Thymus (tissue), 11 donors: Measurements from ENCODE around the gene ACD. TPM values are rescaled to one million over a fixed set of nuclear protein-coding genes. Genes with fewer than 3 reads are reported as not detected.

ENCODE experiments used
- DNase-seq, 9 donors: peaks; one replicate each; pipeline ENCODE4 v3.0.0-alpha.2; 2013; ENCODE audit warnings: low spot score in 9 of 9, low read depth in 6 of 9, missing footprints in 1 of 9
- H3K27ac ChIP-seq, 2 donors: one replicate each; pipeline ENCODE4 v1.5.1; 2013; ENCODE audit warnings: control low read depth in 1 of 2, low read depth in 1 of 2, low read length in 1 of 2, mild to moderate bottlenecking in 1 of 2, moderate library complexity in 1 of 2
- H3K27me3 ChIP-seq, 2 donors: one replicate each; pipeline ENCODE4 v1.5.1; 2013; ENCODE audit warnings: low read length in 1 of 2; ENCODE audit not compliant: control insufficient read depth in 2 of 2, insufficient read depth in 1 of 2
- H3K36me3 ChIP-seq, 2 donors: one replicate each; pipeline ENCODE4 v1.5.1; 2013; ENCODE audit warnings: low read length in 1 of 2, mild to moderate bottlenecking in 1 of 2, moderate library complexity in 1 of 2; ENCODE audit not compliant: control insufficient read depth in 2 of 2, insufficient read depth in 2 of 2
- H3K4me1 ChIP-seq, 2 donors: one replicate each; pipeline ENCODE4 v1.5.1; 2013; ENCODE audit warnings: low read length in 2 of 2; ENCODE audit not compliant: control insufficient read depth in 2 of 2, insufficient read depth in 2 of 2
- H3K4me3 ChIP-seq, 2 donors: one replicate each; pipeline ENCODE4 v1.5.1; 2013; ENCODE audit warnings: low read length in 2 of 2, control low read depth in 1 of 2, mild to moderate bottlenecking in 1 of 2
- H3K9me3 ChIP-seq, 2 donors: one replicate each; pipeline ENCODE4 v1.5.1; 2013; ENCODE audit warnings: low read length in 1 of 2, mild to moderate bottlenecking in 1 of 2; ENCODE audit not compliant: control insufficient read depth in 2 of 2, insufficient read depth in 1 of 2
- WGBS: extraction: QIAGEN DNeasy Blood & Tissue Kit; methylation state at CpG from one replicate; pipeline ENCODE4 v1.1.7; 2013; 5-methylcytosine and 5-hydroxymethylcytosine counted together
- polyA plus RNA-seq: library from polyadenylated mRNA; stranded (reverse); fragments of 200-250 nt; gene quantifications from one replicate; pipeline ENCODE4 v1.2.3, GENCODE V29; 2013
- total RNA-seq: library from RNA; stranded (reverse); fragments of 120-200 nt; gene quantifications from one replicate; pipeline ENCODE4 v1.2.4, GENCODE V29; 2013
- donor health status: healthy.

The ACD gene
- total and polyA plus RNA-seq, 2 donors: 15.3 to 23.4 TPM

DNA sequence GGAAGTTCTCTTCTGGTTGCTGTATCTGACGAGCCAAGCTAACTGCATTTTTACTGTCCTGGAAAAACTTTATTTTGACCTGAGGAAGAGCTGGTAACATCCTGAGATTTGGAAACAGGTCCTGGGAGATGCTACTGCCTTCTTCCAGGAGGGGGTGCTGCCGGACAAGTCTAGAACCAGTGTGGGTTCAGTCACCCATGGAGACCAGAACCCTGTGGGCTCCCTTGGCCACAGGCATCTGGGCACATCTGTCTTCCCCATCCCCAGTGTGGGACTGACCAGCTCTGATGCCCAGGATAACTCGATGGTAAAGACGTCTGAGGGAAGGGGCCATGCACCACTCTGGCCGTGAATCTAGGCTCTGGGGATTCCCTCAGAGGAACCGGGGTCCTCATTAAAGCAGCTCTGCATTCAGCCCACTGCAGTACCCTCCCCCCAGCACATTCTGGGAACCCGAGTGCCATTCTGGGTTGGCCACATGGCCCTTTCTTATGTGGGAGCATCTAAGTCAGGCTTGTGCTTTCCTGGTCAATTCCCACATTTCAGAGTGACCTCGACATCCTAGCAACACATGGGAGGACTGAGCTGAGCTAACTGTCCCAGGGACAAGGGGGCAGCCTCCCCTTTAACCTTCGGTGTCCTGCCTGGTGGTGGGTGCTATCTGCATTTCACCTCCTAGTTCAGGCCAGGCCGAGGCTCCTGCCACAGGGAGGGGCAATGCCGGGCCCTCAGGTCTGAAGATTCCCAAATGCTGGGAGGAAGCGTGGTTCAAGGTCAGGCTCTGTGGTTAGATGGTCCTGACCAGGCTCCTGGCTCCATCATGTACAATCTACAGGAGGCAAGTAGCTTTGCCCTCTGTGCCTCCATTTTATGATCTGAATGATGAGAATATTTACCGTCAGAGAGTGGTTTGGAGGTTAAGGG lies 12.9 kb upstream of the ACD start:
- H3K4me3 ChIP-seq: no peak overlapping the region
- H3K9me3 ChIP-seq: no peaks in the 10 kb centered on the region
- peak in 4 of 9 donors; percentile 29 to 63 (median 44) for DNase-seq
- peaks cover 3 to 10% of the 10 kb centered on the region in 2 donors for H3K4me1 ChIP-seq
- no peaks in the 10 kb centered on the region for H3K27me3 ChIP-seq
- peaks cover 10 to 16% of the 10 kb centered on the region in 2 donors for H3K36me3 ChIP-seq
- H3K27ac ChIP-seq: no peak overlapping the region
- WGBS: 81% methylated on average over 13 of the region's 13 CpGs

DNA sequence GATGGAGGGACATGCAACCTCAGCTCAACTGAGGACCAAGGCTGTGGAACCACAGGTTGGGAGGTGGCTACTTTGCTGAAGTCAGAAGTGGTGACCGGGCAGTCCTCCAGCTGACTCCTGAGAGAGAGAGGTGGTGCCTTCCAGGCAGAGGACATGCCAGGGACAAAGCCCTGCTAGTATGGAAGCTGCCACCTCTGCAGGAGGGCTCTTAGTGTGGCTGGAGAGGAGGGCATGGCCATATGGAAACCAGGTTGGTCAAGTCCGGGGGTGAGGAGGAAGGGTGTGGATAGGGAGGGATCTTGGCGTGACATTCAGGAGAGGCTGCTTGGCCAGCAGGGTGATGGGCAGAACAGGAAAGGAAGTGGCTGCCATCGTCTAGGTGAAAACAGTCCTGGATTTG lies 12.2 kb upstream of the ACD start:
- no peak for DNase-seq
- WGBS: 79% methylated on average over 4 of the region's 4 CpGs
- Histone ChIP-seq H3K36me3 (peaks cover 7 to 12% of the 10 kb centered on the region in 2 donors), H3K4me3 (no peak overlapping the region), H3K27me3 (no peaks in the 10 kb centered on the region), H3K4me1 (peaks cover 7 to 16% of the 10 kb centered on the region in 2 donors), H3K9me3 (no peaks in the 10 kb centered on the region), H3K27ac (no peak overlapping the region)

DNA sequence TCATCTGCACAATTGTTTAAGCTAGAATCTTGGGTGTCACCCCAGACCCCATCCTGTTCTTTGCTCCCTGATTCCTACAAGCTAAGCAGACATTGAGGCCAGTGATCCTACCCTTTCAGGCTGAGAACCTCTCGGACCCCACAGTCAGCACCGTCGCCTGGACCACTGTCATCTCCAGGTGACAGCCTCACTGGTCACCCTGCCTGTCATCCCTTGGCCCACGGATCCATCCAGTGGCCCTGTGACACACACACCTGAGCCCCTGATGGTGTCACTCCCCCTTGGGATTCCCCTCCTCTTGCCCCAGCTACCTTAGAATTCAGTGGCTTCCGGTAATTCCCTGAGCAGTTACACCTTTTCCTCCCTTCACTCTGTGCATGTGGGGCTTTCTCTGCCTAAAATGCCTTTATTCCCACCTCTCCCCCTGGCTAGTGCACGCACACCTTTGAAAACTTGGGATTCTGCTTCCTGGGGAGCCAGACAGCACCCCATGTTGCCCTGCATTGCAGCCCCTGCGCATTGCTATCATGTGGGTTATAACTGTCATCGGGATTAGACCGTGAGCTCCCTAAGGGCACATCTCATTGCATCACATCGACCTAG lies 9.5 kb upstream of the ACD start:
- Histone ChIP-seq H3K36me3 (peaks cover 0 to 1% of the 10 kb centered on the region in 2 donors), H3K4me1 (peaks cover 19 to 30% of the 10 kb centered on the region in 2 donors), H3K9me3 (no peaks in the 10 kb centered on the region), H3K27ac (no peak overlapping the region), H3K4me3 (no peak overlapping the region), H3K27me3 (peaks cover 0 to 5% of the 10 kb centered on the region in 2 donors)
- WGBS: 97% methylated on average over 10 of the region's 10 CpGs
- no peak for DNase-seq

DNA sequence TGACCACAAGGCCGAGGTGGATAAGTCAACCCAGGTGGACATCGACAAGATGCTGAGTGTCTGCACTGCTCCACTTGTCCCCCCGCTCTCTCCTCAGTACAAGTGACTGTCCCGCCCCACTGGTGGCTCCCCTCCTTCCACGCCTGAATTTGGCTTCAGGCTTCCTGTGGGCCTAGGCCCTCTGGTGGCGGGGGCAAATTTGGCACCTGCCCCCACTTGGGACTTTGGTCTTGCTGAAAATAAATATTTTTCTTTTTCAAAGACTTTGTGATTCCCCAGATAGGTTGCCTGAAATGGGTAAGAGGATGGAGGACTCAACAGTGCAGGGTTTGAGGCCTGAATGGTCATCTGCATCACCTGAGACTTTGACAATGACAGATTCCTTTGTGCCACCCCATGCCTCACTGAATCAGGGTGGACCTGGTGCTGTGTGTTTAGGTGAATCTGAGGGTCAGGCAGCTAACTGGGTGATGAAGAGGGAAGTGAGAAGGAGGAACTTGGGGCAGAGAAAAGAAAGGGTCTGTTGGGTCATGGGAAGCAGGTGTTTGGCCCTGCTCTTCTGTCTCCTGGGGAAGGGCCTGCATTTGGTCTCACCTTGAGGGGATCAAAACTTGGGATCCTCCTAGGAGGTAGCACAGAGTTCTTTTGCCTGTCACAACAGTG lies 8.6 kb upstream of the ACD start:
- no peak overlapping the region for H3K4me3 ChIP-seq
- H3K9me3 ChIP-seq: no peaks in the 10 kb centered on the region
- no peaks in the 10 kb centered on the region for H3K36me3 ChIP-seq
- H3K27ac ChIP-seq: no peak overlapping the region
- peaks cover 19 to 28% of the 10 kb centered on the region in 2 donors for H3K4me1 ChIP-seq
- 94% methylated on average over 6 of the region's 6 CpGs for WGBS
- peak in 1 of 9 donors; percentile 37 for DNase-seq
- peaks cover 0 to 5% of the 10 kb centered on the region in 2 donors for H3K27me3 ChIP-seq

DNA sequence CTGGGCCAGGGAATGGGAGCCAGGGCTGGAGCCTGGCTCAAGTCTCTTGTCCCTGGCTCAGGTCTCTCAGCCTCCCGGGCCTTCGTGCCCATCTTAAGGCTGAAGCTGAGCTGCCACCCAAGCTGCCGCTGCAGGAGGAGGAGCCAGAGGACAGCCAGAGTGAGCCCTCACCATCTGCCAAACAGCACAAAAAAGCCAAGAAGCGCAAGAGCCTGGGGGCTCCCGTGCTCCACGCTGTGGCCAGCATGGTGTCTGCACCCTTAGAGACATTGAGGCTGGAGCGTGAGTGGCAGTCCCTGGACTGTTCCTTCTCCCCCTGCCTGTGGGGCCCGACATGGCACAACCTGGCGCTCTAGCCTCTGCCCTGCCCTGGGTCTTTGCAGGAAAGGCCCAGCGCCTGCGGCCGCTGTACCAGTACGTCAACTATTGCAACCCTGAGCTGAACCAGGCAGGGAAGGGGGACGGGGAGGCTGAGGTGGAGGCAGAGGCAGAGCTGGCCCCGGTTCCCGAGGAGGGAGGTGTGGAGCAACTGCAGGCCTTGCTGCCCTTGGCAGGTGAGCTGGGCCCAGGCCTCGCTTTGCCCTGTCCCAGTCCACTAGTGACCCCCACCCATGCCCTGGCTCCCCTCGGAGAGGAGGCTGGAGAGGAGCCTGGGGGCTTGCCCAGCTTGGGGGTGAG lies 7.9 kb upstream of the ACD start:
- Histone ChIP-seq H3K4me1 (peaks cover 19 to 26% of the 10 kb centered on the region in 2 donors), H3K36me3 (peaks cover under 1 to 3% of the 10 kb centered on the region in 2 donors), H3K4me3 (peak overlapping the region; percentile 58 to 90), H3K27ac (peak overlapping the region; percentile 56 to 80), H3K9me3 (no peaks in the 10 kb centered on the region), H3K27me3 (peaks cover 0 to 5% of the 10 kb centered on the region in 2 donors)
- WGBS: 28% methylated on average over 18 of the region's 18 CpGs
- DNase-seq: peak; percentile 75 to 95 (median 83)

DNA sequence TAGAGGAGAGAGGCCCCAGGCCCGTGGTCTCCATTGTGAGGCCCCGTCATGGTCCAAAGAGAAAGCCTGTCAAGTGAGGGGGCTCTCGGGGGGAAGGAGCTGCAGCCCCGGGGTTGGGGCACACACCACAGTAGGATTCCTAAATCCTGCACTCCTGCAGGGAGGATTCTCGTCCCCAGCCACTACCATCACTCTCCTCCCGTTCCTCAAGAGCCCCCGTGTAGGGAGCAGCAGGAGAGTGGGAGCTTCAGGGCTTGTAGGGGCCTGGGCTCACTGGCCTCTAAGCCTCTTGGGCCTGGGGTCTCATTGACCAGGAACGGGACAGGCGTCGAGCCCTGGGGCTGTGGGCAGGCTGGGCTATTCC lies 7.4 kb upstream of the ACD start:
- Histone ChIP-seq H3K27me3 (peaks cover 0 to 5% of the 10 kb centered on the region in 2 donors), H3K4me3 (peak overlapping the region; percentile 58 to 90), H3K9me3 (no peaks in the 10 kb centered on the region), H3K4me1 (peaks cover 19 to 25% of the 10 kb centered on the region in 2 donors), H3K36me3 (peaks cover 6 to 8% of the 10 kb centered on the region in 2 donors), H3K27ac (peak overlapping the region; percentile 56 to 80)
- WGBS: 50% methylated on average over 10 of the region's 10 CpGs
- no peak for DNase-seq

DNA sequence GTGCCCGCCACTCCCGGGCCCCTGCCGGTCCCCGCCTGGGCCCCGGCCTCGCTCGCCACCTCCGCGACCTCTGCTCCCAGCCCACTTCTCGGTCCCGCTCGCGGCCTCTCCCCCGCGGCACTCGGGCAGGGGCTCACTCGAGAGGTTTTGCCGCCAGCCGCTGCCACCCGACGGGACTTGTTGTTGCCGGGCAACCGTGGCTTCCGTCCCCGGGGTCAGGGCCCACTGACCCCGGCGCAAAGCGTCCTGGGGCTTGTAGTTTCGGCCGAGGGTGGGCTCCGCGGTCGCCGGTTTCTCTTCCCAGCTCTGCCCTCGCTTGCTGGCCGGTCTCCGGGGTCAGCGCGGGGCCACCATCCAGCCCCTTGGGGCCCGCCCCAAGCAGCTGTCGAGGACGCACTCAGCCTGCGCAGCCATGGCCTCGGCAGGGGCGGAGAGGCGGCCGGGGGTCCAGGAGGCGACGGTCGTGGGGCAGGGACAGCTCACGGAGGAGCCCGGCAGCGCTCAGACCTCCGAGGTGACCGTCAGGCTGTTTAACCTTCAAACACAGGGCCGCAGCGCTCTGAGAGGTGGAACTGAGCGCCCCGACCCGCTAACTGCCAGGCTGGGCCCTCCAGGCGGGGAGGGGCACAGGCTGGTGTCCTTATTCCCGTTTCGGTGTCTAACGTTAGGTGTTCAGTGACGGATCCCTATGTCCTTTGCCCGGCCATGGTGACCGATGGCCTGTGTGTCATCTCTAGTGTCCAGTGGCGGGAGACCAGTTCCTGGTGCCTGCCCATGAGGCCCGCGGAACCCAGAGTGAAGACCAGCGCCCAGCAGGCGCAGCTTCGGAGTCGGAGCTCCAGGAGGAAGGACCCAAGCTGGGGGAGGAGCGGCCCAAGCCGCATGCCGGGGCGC lies 6.7 kb upstream of the ACD start, which contains the start of the genes C16orf86 and ENKD1:
C16orf86 (plus strand) TSS at position 256 of the 894 bp plus-strand sequence; CDS start at position 413, 157 bp downstream.
ENKD1 (minus strand) TSS at position 192 of the 894 bp plus-strand sequence. CDS start 308 bp downstream, outside the sequence.
- peaks cover 0 to 5% of the 10 kb centered on the region in 2 donors for H3K27me3 ChIP-seq
- H3K4me3 ChIP-seq: peak within 1 kb of the TSS; percentile 58 to 90
- peak in 8 of 9 donors; percentile 75 to 91 (median 82) for DNase-seq
- H3K27ac ChIP-seq: peak within 1 kb of the TSS; percentile 73 to 80
- peaks cover 19 to 27% of the 10 kb centered on the region in 2 donors for H3K4me1 ChIP-seq
- H3K36me3 ChIP-seq: peaks cover 8 to 14% of the 10 kb centered on the region in 2 donors
- H3K9me3 ChIP-seq: no peaks in the 10 kb centered on the region
- 6% methylated on average over 78 of the region's 78 CpGs for WGBS
